Measurements from ENCODE around the gene C1orf74.
A peak's percentile ranks its signal among the peaks of the same experiment; 100 is the strongest.

Gene C1orf74

DNA sequence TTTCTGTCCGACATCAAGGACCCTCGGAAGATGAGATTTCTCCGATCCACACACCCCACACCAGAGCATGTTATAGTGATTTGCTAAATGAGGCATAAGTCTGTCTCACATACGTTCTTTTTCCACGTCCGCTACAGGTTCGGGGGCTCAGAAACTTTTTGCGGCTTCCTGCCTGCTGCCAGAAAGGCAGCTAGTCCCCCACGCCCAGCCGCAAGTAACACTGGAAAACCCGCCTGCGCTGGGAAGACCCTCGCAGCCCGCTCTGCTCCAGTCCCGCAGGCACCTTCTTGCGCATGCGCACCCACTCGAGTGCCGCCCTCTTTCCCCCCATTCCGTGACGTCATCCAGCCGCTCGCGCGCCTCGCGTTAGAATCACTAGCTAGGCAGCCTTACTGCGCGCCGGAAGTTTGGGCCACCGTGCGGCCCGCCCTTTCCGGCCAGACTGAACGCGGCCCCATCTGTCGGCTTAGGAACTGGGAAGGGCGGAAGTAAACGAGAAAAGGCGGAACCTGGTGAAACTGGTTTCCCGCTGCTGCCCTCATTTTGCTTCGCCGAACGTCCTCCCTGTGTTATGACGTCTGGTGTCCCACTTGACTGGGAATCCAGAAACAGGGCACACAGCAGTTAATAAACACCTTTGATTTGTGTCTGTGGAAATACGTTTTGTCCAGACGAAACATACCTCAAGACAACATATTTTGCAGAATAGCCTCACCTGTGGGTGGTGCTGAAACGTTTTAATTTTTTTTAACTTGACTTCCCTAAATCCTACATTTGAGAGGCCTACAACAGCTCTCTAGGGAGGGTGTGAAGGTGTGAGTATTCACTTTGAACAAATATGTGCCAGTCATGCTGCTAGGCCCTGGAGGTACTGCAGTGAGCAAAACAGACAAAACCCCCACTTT, at the start of gene C1orf74:
Gene C1orf74 (minus strand): TSS at position 295 of the 905 bp plus-strand sequence. CDS start 925 bp downstream, outside the sequence.
- peak; percentile 98 for DNase-seq

DNA sequence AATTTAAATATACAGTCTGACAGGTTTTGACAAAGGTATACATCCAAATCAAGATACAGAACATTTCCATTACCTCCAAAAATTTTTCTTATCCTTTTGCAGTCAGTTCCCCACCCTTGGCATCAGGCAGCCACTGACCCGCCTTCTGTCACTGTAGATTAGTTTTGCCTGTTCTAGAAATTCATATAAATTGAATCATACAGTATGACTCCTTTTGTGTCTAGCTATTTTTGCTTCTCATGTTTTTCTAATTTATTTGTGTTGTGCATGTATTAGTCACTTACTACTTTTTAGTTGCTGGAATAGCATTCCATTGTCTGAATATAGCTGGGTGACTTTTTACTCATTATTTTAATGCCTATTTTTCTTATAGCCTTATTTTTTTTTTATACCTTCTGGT, 47.3 kb upstream of the C1orf74 start:
- DNase-seq, result no peak

DNA sequence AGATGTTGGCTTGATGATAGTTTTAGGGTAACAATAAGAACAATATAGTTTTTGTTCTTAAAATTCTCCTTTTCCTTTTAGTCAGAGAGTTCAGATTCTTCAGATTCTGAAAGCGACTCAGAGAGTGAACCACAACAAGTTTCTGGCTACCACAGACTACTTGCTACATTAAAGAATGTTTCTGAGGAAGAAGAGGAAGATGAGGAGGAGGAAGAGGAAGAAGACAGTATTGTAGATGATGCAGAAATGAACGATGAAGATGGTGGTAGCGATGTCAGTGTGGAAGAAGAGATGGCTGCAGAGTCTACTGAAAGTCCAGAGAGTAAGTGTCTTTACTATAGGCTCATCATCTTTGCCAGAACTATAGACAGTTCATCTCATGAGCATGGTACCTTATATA, 46.4 kb upstream of the C1orf74 start:
- DNase-seq, result no peak

DNA sequence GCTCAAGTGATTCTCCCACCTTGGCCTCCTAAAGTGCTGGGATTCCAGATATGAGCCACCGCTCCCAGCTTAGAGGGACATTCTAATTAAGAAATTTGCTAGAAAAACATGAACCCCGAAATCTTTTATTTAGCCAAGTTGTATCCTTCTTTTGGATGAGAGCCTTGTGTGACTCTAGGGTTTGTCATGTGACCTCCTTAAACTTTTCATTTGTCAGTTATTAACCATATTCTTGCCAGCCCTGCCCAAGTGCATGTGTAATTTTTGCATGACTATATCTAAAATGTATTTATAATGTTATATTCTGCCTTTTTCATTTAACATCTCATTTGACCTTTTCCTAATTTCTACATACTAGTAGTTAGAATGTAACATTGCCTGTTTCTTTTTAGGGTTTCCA, 45.4 kb upstream of the C1orf74 start:
- no peak for DNase-seq

DNA sequence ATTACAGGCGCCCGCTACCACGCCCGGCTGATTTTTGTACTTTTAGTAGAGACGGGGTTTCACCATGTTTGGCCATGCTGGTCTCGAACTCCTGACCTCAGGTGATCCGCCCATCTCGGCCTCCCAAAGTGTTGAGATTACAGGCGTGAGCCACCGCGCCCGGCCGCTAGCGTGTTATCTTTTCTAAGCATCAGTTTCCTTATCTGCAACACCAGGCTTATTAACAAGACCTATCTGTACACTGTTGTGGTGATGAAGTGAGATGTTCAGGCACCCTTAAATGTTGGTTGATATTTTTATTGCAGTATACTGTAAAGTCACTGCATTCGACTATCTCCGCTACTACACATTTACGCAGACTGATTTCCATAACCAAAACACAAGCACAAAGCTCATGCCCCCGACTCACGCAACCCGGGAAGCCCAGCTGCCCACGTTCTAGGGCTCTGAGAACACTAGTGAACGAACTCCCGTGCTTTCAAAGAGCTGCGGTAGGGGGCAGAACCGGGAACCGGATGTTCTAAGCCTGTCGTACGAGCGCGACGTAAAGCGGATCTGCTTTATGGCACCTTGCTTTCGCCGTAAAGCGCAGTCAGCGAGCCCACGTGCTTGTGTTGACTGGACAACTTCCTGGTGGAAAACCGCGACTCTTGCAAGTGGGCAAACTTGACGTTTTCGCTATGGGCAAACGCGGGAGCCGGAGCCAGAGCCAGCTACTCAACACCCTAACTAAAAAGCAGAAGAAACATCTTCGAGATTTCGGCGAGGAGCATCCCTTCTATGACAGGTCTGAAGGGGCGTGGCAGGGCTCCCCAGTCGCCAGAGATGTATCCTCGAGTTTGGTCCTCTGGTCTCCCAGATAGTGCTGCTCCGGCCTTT, 43.3 kb upstream of the C1orf74 start, which contains the start of gene UTP25:
Gene UTP25 (plus strand): TSS at position 589 of the 879 bp plus-strand sequence. CDS start 92 bp downstream, at position 681.
- DNase-seq, result peak; percentile 96

DNA sequence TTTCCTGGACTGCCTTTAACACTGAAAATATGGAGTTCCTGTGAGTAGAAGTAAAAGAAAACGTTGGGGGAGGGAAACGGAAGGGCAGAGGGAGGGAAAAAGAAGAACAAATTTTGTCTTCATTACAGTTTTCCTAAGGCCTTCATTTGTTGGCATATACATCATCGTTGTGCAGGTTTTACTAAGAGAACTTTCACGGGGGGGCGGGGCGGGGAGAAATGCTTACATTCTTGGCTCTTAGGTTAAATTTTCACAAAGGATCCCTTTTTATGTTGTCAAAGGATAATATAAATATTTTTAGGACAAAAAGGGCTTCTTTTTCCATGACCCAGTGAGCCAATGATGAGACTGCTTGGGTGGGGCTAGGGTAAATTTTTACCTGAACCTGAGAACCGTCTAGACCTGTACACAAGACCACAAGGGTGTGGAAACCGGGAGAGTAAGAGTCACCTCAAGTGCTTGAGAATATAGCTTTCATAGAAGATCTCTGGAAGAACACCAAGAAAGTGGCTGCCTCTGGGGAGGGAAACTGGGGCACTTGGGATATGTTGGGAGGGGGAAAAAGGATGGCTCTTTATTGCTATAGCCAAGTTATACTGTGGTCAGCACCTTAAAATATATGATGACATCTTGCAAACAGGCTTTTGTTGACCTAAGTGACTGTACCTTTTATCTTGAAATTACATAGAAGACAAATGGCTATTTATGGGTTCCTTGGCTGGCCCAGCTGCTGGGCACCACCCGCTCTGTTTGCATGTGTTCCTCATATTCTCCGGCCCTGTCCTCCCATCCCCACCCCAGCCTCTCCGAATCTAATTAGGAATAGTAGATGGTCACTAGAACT, 41.5 kb upstream of the C1orf74 start:
- DNase-seq, result no peak

DNA sequence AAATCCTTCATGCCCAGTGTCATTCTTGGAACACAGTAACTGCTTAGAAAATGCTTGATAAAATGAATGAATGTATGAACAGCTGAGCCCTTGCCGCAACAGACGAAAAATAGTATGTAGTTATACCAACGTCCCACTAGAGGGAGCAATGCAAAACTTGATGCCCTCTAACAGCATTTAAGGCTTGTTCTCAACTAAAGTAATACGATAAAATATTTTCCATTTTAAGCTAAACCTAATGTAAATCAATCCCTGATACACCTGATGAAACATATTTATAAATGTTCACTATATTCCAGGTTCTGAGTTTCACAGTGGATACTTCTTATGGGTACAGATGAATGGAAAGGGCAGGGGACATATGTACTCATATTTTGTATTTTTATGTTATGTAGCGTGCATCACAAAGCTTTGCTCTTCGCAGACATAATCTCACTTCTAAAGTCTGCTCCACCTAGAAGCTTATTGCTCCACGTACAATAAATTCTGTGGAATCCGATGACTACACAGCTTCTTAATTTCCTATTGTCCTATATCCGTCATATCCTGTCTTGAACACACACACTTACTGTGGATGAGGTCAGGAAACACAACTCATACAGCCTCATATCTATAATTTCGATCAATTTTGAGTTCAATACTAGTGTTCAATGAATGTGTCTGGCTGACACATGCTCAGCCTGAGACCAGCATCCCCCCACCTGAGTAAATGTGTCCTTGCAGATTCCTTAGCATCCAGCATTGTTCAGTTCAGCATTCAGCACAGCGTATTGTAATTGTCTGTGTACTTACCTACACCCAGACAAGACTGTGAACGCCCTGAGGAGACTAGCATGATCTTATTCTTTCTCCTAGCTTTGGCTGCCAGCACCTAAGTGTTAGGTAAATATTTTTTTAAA, 39.0 kb upstream of the C1orf74 start:
- DNase-seq, result peak; percentile 71

DNA sequence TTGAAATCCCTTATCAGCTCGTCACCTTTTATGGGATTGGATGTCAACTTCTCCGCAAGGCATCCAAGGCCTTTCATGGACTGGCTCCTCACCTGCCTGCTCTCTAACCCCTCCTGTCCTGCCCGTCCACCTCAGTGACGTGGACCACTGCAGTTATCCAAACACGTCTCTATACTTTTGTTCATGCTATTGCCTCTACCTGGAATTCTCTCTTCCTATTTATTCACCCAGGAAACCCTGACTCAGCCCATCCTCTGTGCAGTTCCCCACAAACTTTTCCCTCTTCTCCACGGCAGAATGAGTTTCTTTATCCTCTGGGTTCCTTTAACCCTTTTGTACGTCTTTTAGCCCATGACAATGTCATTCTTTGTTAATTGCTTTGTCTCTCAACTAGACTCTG, 38.3 kb upstream of the C1orf74 start:
- DNase-seq, result peak; percentile 38

DNA sequence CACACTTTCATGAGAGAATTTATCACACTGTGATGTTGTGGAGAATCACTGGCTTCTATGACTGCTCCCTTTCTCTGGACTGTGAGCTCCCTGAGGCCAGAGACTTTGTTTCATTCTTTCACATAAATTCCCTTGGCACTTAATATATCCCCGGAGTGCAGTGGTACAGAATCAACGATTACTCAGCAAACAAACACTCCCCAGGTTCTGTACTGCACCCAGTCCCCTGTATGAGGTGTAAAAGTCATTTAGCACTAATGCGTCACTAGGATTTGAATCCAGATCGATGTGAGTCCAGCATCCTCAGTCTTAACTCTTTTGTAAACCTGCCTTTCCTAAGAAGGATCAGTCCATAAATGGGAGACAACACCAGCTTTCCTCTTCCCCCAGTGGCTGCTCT, 36.6 kb upstream of the C1orf74 start:
- no peak for DNase-seq

DNA sequence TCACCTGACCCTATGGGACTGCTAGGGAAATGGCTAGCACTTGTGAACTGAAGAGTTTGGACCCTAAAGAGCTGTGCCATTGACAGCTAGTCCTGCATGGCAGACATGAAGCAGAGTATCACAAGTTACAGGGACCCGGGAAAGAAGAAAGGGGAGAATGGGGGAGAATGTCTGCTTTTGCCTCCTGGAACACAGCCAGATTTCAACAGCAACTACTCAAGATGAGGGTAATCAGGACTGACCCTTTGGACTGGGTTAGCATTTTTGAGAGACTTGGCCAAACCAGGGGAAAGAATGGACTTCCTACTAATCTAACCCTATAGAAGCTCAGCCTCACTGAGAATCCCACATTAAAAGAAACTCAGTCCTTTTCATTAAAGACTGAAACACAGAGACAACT, 34.7 kb upstream of the C1orf74 start:
- DNase-seq, result no peak

DNA sequence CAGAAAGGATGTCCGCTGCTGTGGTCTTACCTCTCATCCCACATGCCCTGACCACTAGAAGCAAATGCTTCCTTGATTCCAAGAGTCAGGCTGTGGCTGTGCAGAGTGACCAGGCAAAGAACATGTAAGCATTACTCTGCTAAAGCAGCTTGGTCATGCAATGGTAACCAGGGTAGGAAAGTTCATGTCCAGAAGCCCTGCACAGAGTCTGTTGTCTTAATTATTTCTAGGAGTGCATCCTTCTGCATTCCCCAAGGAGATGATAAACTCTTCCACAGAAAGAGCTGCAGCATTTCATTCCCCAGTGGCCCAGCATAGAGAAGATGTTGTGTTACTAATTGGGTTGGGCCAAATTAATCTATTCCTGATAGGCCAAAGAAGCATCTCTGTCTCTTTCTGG, 33.3 kb upstream of the C1orf74 start:
- DNase-seq, result no peak

DNA sequence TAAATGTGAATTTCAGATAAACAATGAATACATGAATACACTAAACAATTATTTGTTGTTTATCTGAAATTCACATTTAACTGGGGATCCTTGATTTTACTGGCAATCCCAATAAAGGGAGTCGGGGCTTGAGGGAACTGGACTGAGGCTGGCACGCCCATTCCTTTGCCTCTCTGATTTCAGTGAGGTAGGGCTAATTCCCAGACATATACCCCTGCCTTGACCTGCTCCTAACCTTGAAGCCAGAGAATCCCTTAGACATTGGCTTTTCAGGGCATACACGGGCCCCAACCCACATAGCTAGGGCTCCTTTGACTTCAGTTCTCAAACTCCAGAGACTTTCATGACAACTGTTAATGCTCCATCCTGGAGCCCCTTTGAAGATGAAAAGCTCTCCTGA, 32.6 kb upstream of the C1orf74 start:
- no peak for DNase-seq

DNA sequence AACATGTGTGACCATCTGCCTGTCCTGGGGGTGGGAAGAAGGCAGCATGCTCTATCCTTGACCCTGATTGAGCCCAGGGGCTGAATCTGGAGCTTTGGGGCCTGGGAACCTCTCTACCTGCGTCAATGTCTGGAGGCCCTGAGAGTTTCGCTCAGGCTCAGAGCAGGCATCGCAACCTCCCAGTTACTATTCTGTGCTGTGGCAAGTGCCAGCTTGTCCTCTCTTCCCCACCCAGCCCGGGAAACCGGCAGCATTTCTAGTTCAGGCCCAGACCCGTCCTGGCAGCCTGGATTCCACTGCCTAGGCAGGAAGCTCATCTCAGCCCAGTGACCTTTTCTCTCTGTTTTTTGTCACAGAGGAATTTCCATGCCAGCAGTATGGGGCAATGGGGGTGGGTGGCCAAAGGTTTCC, 31.6 kb upstream of the C1orf74 start:
- no peak for DNase-seq

DNA sequence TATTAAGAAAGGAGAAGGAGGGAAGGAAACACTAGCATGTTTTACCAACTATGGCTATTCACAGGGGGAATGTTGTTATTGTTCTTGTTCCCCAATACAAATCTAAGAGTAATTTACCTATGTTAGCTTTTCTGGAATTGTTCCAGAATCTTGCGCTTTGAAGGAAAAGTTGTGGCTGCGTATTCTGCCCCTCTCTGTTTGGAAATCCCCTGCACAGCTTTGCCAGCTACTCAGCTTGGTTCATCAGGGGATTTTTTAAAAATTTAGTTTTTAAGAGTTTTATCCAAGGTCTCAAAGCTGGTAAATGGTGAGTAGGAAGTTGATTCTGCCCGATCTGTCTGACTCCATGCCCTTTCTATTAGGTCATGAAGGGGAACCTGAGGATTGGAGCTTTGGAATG, 31.1 kb upstream of the C1orf74 start:
- DNase-seq, result no peak

DNA sequence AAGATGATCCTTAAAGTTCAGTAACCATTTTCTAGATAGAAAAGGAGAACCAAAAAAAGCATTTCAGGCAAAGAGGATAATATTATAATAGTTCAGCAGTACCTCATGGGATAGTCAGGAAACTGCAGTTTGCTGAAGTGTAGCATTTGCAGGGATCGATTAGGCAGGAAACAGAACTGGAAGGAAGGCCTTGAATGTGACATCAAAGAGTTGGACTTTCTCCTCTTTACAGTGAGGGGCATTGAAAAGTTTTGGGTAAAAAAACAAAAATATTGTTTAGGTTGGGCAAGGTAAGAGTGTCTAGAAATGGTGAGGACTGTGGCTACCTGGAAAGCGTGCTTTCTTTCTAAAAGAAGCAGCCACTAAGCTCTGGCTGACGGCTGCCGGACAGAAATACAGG, 29.5 kb upstream of the C1orf74 start:
- no peak for DNase-seq

DNA sequence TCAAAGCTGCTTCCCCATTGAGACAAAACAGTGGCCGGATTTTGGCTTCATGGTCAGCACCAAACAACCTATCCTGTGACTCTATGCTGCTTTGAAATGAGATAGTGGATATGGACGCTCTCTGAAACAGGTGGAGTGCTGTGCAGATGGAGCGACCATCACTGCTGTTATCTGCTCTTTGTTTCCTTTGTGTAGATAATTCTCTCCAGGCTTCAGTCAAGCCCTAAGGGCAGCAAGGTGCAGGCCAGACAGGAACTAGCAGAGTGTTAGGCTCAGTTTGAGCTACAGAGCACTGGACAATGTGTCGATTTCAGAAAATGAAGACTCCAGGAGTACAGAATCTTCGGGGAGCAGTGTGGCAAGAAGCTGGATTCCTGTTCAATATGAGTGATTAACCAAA, 26.4 kb upstream of the C1orf74 start:
- peak; percentile 87 for DNase-seq

DNA sequence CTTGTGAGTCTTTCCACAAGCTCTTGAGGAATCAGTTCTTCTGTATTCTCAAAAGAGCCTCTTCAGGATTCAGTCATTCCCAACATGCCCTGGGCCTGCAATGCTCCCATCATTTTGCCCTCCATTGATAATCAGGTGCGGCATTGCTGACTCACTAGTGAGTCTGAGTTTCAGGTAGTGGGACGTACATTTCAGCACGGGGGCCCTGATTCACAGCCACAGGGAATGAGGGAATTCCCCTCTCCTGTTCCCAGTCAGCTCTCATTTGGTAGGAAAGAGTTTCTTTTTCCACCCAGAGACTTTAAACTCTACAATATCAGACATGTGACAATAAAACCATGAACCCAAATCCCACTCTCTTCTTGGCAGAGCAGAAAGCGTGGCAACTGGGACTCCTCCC, 25.3 kb upstream of the C1orf74 start:
- no peak for DNase-seq

DNA sequence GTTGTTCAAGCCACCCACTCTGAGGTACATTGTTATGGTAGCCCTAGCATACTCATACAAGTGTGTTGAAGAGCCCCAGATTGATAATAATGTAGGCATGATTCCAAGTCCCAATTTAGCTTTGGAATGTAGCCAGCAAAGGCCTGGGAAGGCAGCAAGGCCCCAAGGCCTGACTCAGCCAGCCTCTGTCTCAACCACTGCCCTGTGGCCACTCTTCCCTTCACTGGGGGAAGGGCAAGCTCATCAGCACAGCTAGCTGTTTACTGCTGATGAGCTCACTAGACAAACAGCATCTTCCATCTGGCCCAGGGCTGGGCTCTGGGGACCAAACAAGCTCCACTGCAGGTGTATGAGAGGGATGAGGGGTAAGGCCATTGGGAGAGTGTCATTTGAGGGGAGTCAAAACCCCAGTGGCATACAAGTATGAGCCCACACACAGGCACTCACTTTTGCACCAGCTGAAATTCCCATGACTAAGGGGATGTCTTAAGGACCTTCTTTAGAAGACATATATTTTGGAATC, 23.8 kb upstream of the C1orf74 start:
- DNase-seq, result peak; percentile 77

DNA sequence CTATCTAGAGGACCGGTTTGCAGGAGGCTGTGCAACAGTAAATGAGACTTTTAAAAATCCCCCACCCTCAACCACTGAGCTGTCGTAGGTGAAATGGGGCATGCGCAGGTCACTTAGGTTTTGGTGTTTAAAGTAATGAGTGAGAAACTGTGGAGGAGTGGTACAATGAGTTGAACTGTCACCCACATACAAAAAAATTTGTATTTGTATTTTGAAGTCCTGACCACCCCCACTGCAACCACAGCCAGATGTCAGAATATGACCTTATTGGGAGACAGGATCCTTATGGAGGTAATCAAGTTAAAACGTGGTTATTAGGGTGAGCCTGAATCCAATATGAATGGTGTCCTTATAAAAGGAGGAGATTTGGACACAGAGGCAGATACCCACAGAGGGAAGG, 23.1 kb upstream of the C1orf74 start:
- no peak for DNase-seq

DNA sequence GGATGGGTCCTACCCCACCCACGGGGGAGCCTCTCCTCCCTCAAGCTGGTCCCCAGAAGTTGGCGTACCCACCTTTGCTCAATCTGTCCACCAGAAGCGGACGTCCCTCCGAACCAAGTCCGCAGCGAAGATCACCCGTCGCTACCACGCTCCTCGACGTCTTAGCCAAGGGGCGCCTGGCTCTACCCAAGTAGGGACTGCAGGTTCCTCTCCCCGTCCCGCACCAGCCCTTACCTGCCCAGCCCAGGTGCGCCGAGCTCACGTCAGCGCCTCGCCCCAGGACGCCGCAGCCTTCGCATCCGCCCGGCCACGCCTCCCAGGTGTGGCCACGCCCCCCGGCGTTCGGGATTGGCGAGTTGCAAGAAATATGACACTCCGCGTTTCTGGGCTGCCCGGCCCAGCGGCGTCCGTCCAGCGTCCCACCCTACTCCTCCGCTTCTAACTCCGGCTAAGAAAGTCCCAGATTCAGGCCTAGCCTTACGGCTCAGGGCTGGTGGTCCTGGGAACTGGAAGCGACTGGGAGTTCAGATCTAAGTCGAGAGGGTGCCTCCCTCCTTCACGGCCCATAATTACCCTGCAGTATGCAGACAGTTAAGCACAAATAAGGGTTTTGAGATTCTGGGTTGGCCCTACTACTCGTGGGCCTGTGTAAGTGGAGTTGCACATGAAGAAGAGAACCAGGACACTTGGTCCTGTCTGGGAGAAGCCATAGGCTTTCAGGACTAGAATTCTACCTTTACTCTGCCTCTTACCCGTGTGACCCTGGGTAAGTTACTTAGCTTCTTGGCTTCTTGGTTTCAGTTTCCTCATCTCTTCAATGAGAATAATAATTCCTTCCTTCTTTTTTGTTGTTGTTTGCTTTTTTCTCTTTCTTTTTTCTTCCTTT, 21.8 kb upstream of the C1orf74 start, which contains the start of gene IRF6:
Gene IRF6 (minus strand): TSS at position 268 of the 886 bp plus-strand sequence. CDS start 4,729 bp downstream, outside the sequence.
- DNase-seq, result peak; percentile 95
